Small intestine (tissue), 7 donors: ENCODE data around the gene IP6K2. TPM values are rescaled to one million over a fixed set of nuclear protein-coding genes. Genes with fewer than 3 reads are reported as not detected.
"Not testable (repeated sequence)": the region's sequence is repeated elsewhere in the genome, so short reads cannot be mapped to it uniquely, and the experiment has no call there.

Source experiments
- DNase-seq, 2 donors: peaks; one replicate each; pipeline versions ENCODE4 v3.0.0 to v3.0.0-alpha.2; 2013
- FAIRE-seq: peaks from 2 replicates; lab custom pipeline; 2012; peaks lifted over from hg19 to GRCh38; lab: Jason Lieb, UNC
- H3K27ac ChIP-seq, 3 donors: one replicate each; pipeline ENCODE4 v1.5.1; 2013; ENCODE audit warnings: low read length in 2 of 3, mild to moderate bottlenecking in 2 of 3, control low read depth in 1 of 3, inconsistent platforms in 1 of 3, low read depth in 1 of 3, moderate library complexity in 1 of 3
- H3K27me3 ChIP-seq, 3 donors: one replicate each; pipeline ENCODE4 v1.6.1; 2013; ENCODE audit warnings: low read length in 3 of 3, inconsistent platforms in 1 of 3; ENCODE audit not compliant: control insufficient read depth in 3 of 3, insufficient read depth in 3 of 3
- H3K36me3 ChIP-seq, 3 donors: one replicate each; pipeline ENCODE4 v1.6.1; 2013; ENCODE audit warnings: low read length in 3 of 3, inconsistent platforms in 1 of 3, low read depth in 1 of 3, mild to moderate bottlenecking in 1 of 3, moderate library complexity in 1 of 3; ENCODE audit not compliant: control insufficient read depth in 3 of 3, insufficient read depth in 2 of 3
- H3K4me1 ChIP-seq, 3 donors: one replicate each; pipeline ENCODE4 v1.6.1; 2013; ENCODE audit warnings: low read length in 2 of 3, inconsistent platforms in 1 of 3, low read depth in 1 of 3, mild to moderate bottlenecking in 1 of 3, moderate library complexity in 1 of 3; ENCODE audit not compliant: control insufficient read depth in 3 of 3, insufficient read depth in 2 of 3
- H3K4me3 ChIP-seq, 3 donors: one replicate each; pipeline ENCODE4 v1.5.1; 2013; ENCODE audit warnings: low read length in 3 of 3, control low read depth in 1 of 3, inconsistent platforms in 1 of 3, low read depth in 1 of 3, mild to moderate bottlenecking in 1 of 3, moderate library complexity in 1 of 3
- H3K9me3 ChIP-seq, 2 donors: one replicate each; pipeline ENCODE4 v1.6.1; 2013; ENCODE audit warnings: low read depth in 1 of 2, low read length in 1 of 2; ENCODE audit not compliant: control insufficient read depth in 2 of 2, insufficient read depth in 1 of 2
- WGBS, 3 donors: extraction: QIAGEN DNeasy Blood & Tissue Kit; methylation state at CpG; one replicate each; pipeline ENCODE4 v1.1.7; 2013; 5-methylcytosine and 5-hydroxymethylcytosine counted together
- polyA plus RNA-seq, 4 donors: library from polyadenylated mRNA; stranded (reverse) in 3 of 4; unstranded in 1 of 4; fragments of 200-250 nt in 3 of 4; fragments of 120-200 nt in 1 of 4; gene quantifications; one replicate each; pipeline versions ENCODE4 v1.2.1 to v1.2.3, GENCODE V29; 2013
- donor health status: healthy with polysubstance abuse.
- donor health status: control.
- donor health status: control.
- donor health status: Bipolar disorder and iron deficiency.
- donor health status: healthy.

IP6K2 gene
- polyA plus RNA-seq, 4 donors: 79.5 to 167 (median 108) TPM

GRCh38 chr3:48723293-48723692, 6.3 kb upstream of the IP6K2 start:
- H3K4me3 ChIP-seq, H3K9me3 ChIP-seq, FAIRE-seq, H3K36me3 ChIP-seq, H3K27me3 ChIP-seq, H3K4me1 ChIP-seq: not testable (repeated sequence)
- peak; percentile 42 to 62 for DNase-seq
- peak overlapping the region in 1 of 3 donors; percentile 8 for H3K27ac ChIP-seq
- 24 to 65% (median 42%) methylated on average over 3 of the region's 3 CpGs for WGBS, 3 donors

GRCh38 chr3:48716508-48716981, 476 bp downstream of the IP6K2 start:
- Histone ChIP-seq H3K4me1 (peaks cover 0 to 14% (median 4%) of the 10 kb centered on the region in 3 donors), H3K9me3 (no peaks in the 10 kb centered on the region), H3K4me3 (peak overlapping the region; percentile 72 to 100 (median 95)), H3K27me3 (no peaks in the 10 kb centered on the region), H3K36me3 (peaks cover 0 to 33% (median 4%) of the 10 kb centered on the region in 3 donors), H3K27ac (peak overlapping the region; percentile 27 to 96 (median 88))
- FAIRE-seq (no peak), DNase-seq (peak in 1 of 2 donors; percentile 66)
- 0% methylated on average over 16 of the region's 16 CpGs for WGBS, 3 donors

- H3K9me3 ChIP-seq: no peaks in the 10 kb centered on the region
- DNase-seq: peak in 1 of 2 donors; percentile 23
- H3K4me3 ChIP-seq: peak overlapping the region in 1 of 3 donors; percentile 100
- no peaks in the 10 kb centered on the region for H3K27me3 ChIP-seq
- no peak overlapping the region for H3K27ac ChIP-seq
- FAIRE-seq: no peak
- peaks cover 0 to 14% (median 4%) of the 10 kb centered on the region in 3 donors for H3K4me1 ChIP-seq
- peaks cover 6 to 44% (median 10%) of the 10 kb centered on the region in 3 donors for H3K36me3 ChIP-seq
Observed at GRCh38 chr3:48715174-48715800, 1.7 kb downstream of the IP6K2 start.

GRCh38 chr3:48711727-48712126, 5.3 kb downstream of the IP6K2 start:
- Histone ChIP-seq H3K4me3 (no peak overlapping the region), H3K36me3 (peaks cover 6 to 71% (median 14%) of the 10 kb centered on the region in 3 donors), H3K4me1 (peaks cover 0 to 14% (median 4%) of the 10 kb centered on the region in 3 donors), H3K27me3 (no peaks in the 10 kb centered on the region), H3K27ac (no peak overlapping the region), H3K9me3 (no peaks in the 10 kb centered on the region)
- FAIRE-seq (no peak), DNase-seq (no peak)
- 67 to 85% (median 83%) methylated on average over 2 of the region's 2 CpGs for WGBS, 3 donors

- peak overlapping the region in 1 of 3 donors; percentile 2 for H3K27ac ChIP-seq
- no peaks in the 10 kb centered on the region for H3K9me3 ChIP-seq
- WGBS, 3 donors: 68 to 81% (median 77%) methylated on average over 7 of the region's 7 CpGs
- DNase-seq (no peak), FAIRE-seq (no peak)
- peaks cover 0 to 9% (median 0%) of the 10 kb centered on the region in 3 donors for H3K4me1 ChIP-seq
- H3K4me3 ChIP-seq: no peak overlapping the region
- H3K36me3 ChIP-seq: peaks cover 6 to 82% (median 14%) of the 10 kb centered on the region in 3 donors
- no peaks in the 10 kb centered on the region for H3K27me3 ChIP-seq
Observed at GRCh38 chr3:48709051-48709461, 8.0 kb downstream of the IP6K2 start.

GRCh38 chr3:48708481-48708889, 8.5 kb downstream of the IP6K2 start:
- Histone ChIP-seq H3K27me3 (no peaks in the 10 kb centered on the region), H3K27ac (peak overlapping the region in 1 of 3 donors; percentile 2), H3K36me3 (peaks cover 6 to 77% (median 12%) of the 10 kb centered on the region in 3 donors), H3K4me3 (no peak overlapping the region), H3K4me1 (peaks cover 0 to 9% (median 0%) of the 10 kb centered on the region in 3 donors), H3K9me3 (no peaks in the 10 kb centered on the region)
- FAIRE-seq: no peak
- no peak for DNase-seq
- 24 to 60% (median 43%) methylated on average over 2 of the region's 2 CpGs for WGBS, 3 donors

GRCh38 chr3:48707157-48707556, 9.9 kb downstream of the IP6K2 start:
- H3K4me3 ChIP-seq: no peak overlapping the region
- peaks cover 6 to 68% (median 12%) of the 10 kb centered on the region in 3 donors for H3K36me3 ChIP-seq
- WGBS, 3 donors: 74 to 84% (median 76%) methylated on average over 5 of the region's 5 CpGs
- H3K4me1 ChIP-seq: peaks cover 0 to 3% (median 0%) of the 10 kb centered on the region in 3 donors
- DNase-seq: no peak
- H3K27ac ChIP-seq: no peak overlapping the region
- FAIRE-seq: no peak
- no peaks in the 10 kb centered on the region for H3K27me3 ChIP-seq
- H3K9me3 ChIP-seq: no peaks in the 10 kb centered on the region

GRCh38 chr3:48702320-48702920, 14.6 kb downstream of the IP6K2 start:
- Histone ChIP-seq H3K4me3 (no peak overlapping the region), H3K9me3 (no peaks in the 10 kb centered on the region), H3K4me1 (peaks cover 0 to 4% (median 0%) of the 10 kb centered on the region in 3 donors), H3K36me3 (peaks cover 0 to 58% (median 0%) of the 10 kb centered on the region in 3 donors), H3K27me3 (no peaks in the 10 kb centered on the region), H3K27ac (peak overlapping the region in 1 of 3 donors; percentile 20)
- WGBS, 3 donors: 81 to 86% (median 84%) methylated on average over 6 of the region's 6 CpGs
- DNase-seq: no peak
- no peak for FAIRE-seq
